Measurements from ENCODE around the gene SLC17A7. TPM values are rescaled to one million over a fixed set of nuclear protein-coding genes. Genes with fewer than 3 reads are reported as not detected.

Gene SLC17A7
- total RNA-seq, 2 donors from 2014 or later: 0.22 to 0.33 TPM

- WGBS, 2 experiments (ENCODE audit: insufficient coverage in 1 of 2, insufficient read length in 1 of 2): 78 to 84% methylated on average over 4 to 9 of the region's 9 CpGs
- Histone ChIP-seq H3K9me3 (ENCODE audit: control insufficient read depth, low read length) (no peaks in the 10 kb centered on the region), H3K27ac (ENCODE audit: low read depth, low read length) (no peak overlapping the region), H3K4me3 (ENCODE audit: low read length) (no peak overlapping the region), H3K36me3 (ENCODE audit: control insufficient read depth, insufficient read depth, low read length) (no peaks in the 10 kb centered on the region), H3K4me1 (ENCODE audit: control insufficient read depth, insufficient read depth, low read length) (no peaks in the 10 kb centered on the region), H3K27me3 (ENCODE audit: control insufficient read depth, insufficient read depth, low read length, poor library complexity, severe bottlenecking) (peaks cover 5% of the 10 kb centered on the region), H3K9ac (ENCODE audit: extremely low read depth, low read length, poor library complexity, severe bottlenecking) (no peak overlapping the region)
- no peak overlapping the region for H3K27ac Mint-ChIP-seq
- no peak overlapping the region for H3K4me3 Mint-ChIP-seq
- peaks cover 8% of the 10 kb centered on the region for H3K27me3 Mint-ChIP-seq (ENCODE audit: insufficient read depth)
- H3K36me3 Mint-ChIP-seq (ENCODE audit: low read depth): no peaks in the 10 kb centered on the region
- no peaks in the 10 kb centered on the region for H3K9me3 Mint-ChIP-seq
- no peak for DNase-seq
- H3K4me1 Mint-ChIP-seq: peaks cover 10% of the 10 kb centered on the region
- TF ChIP-seq CTCF (conservative IDR thresholded peaks at IDR 0.05): no peak
Measured at GRCh38 chr19:49413348-49413747, 28.0 kb downstream of the SLC17A7 start.

- H3K9me3 ChIP-seq (ENCODE audit: control insufficient read depth, low read length): no peaks in the 10 kb centered on the region
- H3K4me1 ChIP-seq (ENCODE audit: control insufficient read depth, insufficient read depth, low read length): no peaks in the 10 kb centered on the region
- no peaks in the 10 kb centered on the region for H3K36me3 ChIP-seq (ENCODE audit: control insufficient read depth, insufficient read depth, low read length)
- Mint-ChIP-seq H3K4me1 (peaks cover 10% of the 10 kb centered on the region), H3K36me3 (ENCODE audit: low read depth) (no peaks in the 10 kb centered on the region), H3K4me3 (no peak overlapping the region), H3K9me3 (no peaks in the 10 kb centered on the region), H3K27me3 (ENCODE audit: insufficient read depth) (peaks cover 9% of the 10 kb centered on the region), H3K27ac (no peak overlapping the region)
- H3K4me3 ChIP-seq (ENCODE audit: low read length): no peak overlapping the region
- no peak overlapping the region for H3K27ac ChIP-seq (ENCODE audit: low read depth, low read length)
- no peak for DNase-seq
- 93 to 100% methylated on average over 1 to 3 of the region's 3 CpGs for WGBS, 2 experiments (ENCODE audit: insufficient coverage in 1 of 2, insufficient read length in 1 of 2)
- H3K27me3 ChIP-seq (ENCODE audit: control insufficient read depth, insufficient read depth, low read length, poor library complexity, severe bottlenecking): no peaks in the 10 kb centered on the region
- H3K9ac ChIP-seq (ENCODE audit: extremely low read depth, low read length, poor library complexity, severe bottlenecking): no peak overlapping the region
- no peak for TF ChIP-seq CTCF (conservative IDR thresholded peaks at IDR 0.05)
Measured at GRCh38 chr19:49411681-49412326, 29.5 kb downstream of the SLC17A7 start.

GRCh38 chr19:49409441-49410029, 31.8 kb downstream of the SLC17A7 start:
- peaks cover 10% of the 10 kb centered on the region for H3K4me1 Mint-ChIP-seq
- WGBS, 2 experiments (ENCODE audit: insufficient coverage in 1 of 2, insufficient read length in 1 of 2): 89% methylated on average over 5 of the region's 5 CpGs; no CpG with 5 or more reads in 1 of the 2 experiments
- Histone ChIP-seq H3K4me3 (ENCODE audit: low read length) (no peak overlapping the region), H3K36me3 (ENCODE audit: control insufficient read depth, insufficient read depth, low read length) (no peaks in the 10 kb centered on the region), H3K4me1 (ENCODE audit: control insufficient read depth, insufficient read depth, low read length) (no peaks in the 10 kb centered on the region), H3K27me3 (ENCODE audit: control insufficient read depth, insufficient read depth, low read length, poor library complexity, severe bottlenecking) (no peaks in the 10 kb centered on the region), H3K9me3 (ENCODE audit: control insufficient read depth, low read length) (no peaks in the 10 kb centered on the region), H3K9ac (ENCODE audit: extremely low read depth, low read length, poor library complexity, severe bottlenecking) (no peak overlapping the region), H3K27ac (ENCODE audit: low read depth, low read length) (no peak overlapping the region)
- no peak overlapping the region for H3K4me3 Mint-ChIP-seq
- H3K36me3 Mint-ChIP-seq (ENCODE audit: low read depth): no peaks in the 10 kb centered on the region
- DNase-seq: no peak
- no peak overlapping the region for H3K27ac Mint-ChIP-seq
- peaks cover 9% of the 10 kb centered on the region for H3K27me3 Mint-ChIP-seq (ENCODE audit: insufficient read depth)
- no peaks in the 10 kb centered on the region for H3K9me3 Mint-ChIP-seq
- no peak for TF ChIP-seq CTCF (conservative IDR thresholded peaks at IDR 0.05)
